Upper lobe of left lung (tissue), 6 donors: ENCODE data around the gene GTPBP6. TPM values are rescaled to one million over a fixed set of nuclear protein-coding genes. Genes with fewer than 3 reads are reported as not detected.

Source experiments
- ATAC-seq, 2 donors: fragments of 200-7000 bp; cut with Tn5 transposase; one replicate each; pipeline ENCODE4 v1.9.1; 2022; ENCODE audit warnings: mild to moderate bottlenecking in 2 of 2, moderate library complexity in 2 of 2; ENCODE audit not compliant: low FRiP score in 2 of 2
- DNase-seq, 2 donors: peaks; one replicate each; pipeline ENCODE4 v3.0.0-alpha.2; 2019 to 2020
- H3K27ac ChIP-seq, 4 donors: fragments of 200-600 bp; sonication (generic); one replicate each; pipeline ENCODE4 v1.5.1; 2016 to 2019
- H3K27me3 ChIP-seq, 4 donors: fragments of 200-600 bp; sonication (generic); one replicate each; pipeline ENCODE4 v1.5.1; 2017 to 2019
- H3K36me3 ChIP-seq, 4 donors: fragments of 200-600 bp; sonication (generic); one replicate each; pipeline ENCODE4 v1.5.1; 2016 to 2019
- H3K4me1 ChIP-seq, 4 donors: fragments of 200-600 bp; sonication (generic); one replicate each; pipeline ENCODE4 v1.5.1; 2018 to 2019
- H3K4me3 ChIP-seq, 4 donors: fragments of 200-600 bp; sonication (generic); one replicate each; pipeline ENCODE4 v1.5.1; 2017 to 2019; ENCODE audit warnings: mild to moderate bottlenecking in 2 of 4, moderate library complexity in 1 of 4
- H3K9me3 ChIP-seq, 4 donors: fragments of 200-600 bp; sonication (generic); one replicate each; pipeline ENCODE4 v1.5.1; 2018 to 2019
- CTCF ChIP-seq, 6 experiments: fragments of 450-650 bp in 4 of 6; fragments of 200-600 bp in 2 of 6; sonication (generic) in 2 of 6; IDR thresholded peaks; one replicate each; pipeline ENCODE4 v1.5.1; 2016 to 2019; ENCODE audit warnings: antibody characterized with exemption in 6 of 6
- EP300 ChIP-seq, 4 donors: sonication (generic); formaldehyde crosslinking; IDR thresholded peaks; one replicate each; pipeline ENCODE4 v1.5.1; 2017; ENCODE audit warnings: antibody characterized with exemption in 4 of 4, control low read depth in 2 of 4
- POLR2A ChIP-seq, 4 donors: fragments of 450-650 bp; IDR thresholded peaks; one replicate each; pipeline ENCODE4 v1.5.1; 2016 to 2017; ENCODE audit warnings: antibody characterized with exemption in 4 of 4, mild to moderate bottlenecking in 2 of 4
- POLR2AphosphoS5 ChIP-seq, 2 donors: sonication (generic); formaldehyde crosslinking; IDR thresholded peaks; one replicate each; pipeline ENCODE4 v1.5.1; 2017; ENCODE audit warnings: antibody characterized with exemption in 2 of 2
- WGBS, 2 donors: methylation state at CpG; one replicate each; pipeline ENCODE4 v1.1.5; 2017 to 2018; 5-methylcytosine and 5-hydroxymethylcytosine counted together
- total RNA-seq, 6 donors: library from RNA; depleted of rRNA in 4 of 6; stranded (reverse); fragments of >200 nt in 4 of 6; gene quantifications; one replicate each; pipeline versions ENCODE4 v1.1.0 to v1.2.1, GENCODE V29; 2016 to 2021
- donor health status: DM: no; HTN: no; CAD: no; lungs with moderate emphysema.
- donor health status: DM: no; HTN: yes; CAD: no; lungs with severe emphysema.

GTPBP6 gene
- total RNA-seq, 6 donors from 2014 or later = 34.6 to 69.9 (median 61.0) TPM

DNA sequence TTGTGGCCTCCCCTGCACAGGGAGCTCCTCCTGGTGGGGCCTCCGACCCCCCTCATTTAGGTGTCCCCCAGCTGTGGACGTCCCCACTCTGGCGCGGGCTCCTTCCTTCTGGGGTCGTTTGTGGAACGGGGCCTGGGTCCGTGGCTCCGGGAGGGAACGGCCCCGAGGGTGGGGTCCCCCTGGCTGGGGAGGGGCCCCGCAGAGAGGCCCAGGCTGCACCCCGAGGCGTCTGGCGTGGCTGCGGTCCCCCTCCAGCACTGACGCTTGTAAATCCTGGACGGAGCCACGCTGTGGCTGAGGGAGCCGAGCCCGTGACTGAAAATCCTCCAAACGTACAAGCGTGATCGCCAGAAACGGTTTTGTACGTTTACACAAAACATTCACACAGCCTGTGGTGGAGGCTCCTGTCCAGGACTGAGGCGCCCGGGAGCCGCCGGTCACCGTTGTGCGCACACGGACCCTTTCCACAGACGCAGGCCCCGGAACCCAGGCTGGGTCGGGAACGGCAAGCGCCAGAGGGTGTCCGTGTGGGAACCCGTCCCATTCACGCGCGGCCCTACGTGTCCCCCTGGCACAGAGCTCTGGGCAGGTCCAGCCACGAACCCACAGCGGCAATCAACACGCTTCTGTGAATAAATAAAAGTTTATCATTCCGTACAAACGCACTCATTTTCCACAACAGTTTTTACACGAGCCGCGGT is 15.2 kb upstream of the GTPBP6 start:
- Histone ChIP-seq H3K4me3 (no peak overlapping the region), H3K9me3 (no peaks in the 10 kb centered on the region), H3K4me1 (peaks cover 7 to 14% (median 8%) of the 10 kb centered on the region in 4 donors), H3K36me3 (peaks cover 0 to 20% (median 4%) of the 10 kb centered on the region in 4 donors), H3K27me3 (peaks cover 0 to 15% (median 5%) of the 10 kb centered on the region in 4 donors), H3K27ac (no peak overlapping the region)
- ATAC-seq = peak in 1 of 2 donors; percentile 27
- TF ChIP-seq EP300 (IDR thresholded peaks at IDR 0.05) (no peak), POLR2A (IDR thresholded peaks at IDR 0.05) (no peak), POLR2AphosphoS5 (IDR thresholded peaks at IDR 0.05) (no peak), CTCF (IDR thresholded peaks at IDR 0.05) (no peak)
- 95 to 99% methylated on average over 30 to 42 of the region's 51 CpGs for WGBS, 2 donors
- DNase-seq = peak in 1 of 2 donors; percentile 71

DNA sequence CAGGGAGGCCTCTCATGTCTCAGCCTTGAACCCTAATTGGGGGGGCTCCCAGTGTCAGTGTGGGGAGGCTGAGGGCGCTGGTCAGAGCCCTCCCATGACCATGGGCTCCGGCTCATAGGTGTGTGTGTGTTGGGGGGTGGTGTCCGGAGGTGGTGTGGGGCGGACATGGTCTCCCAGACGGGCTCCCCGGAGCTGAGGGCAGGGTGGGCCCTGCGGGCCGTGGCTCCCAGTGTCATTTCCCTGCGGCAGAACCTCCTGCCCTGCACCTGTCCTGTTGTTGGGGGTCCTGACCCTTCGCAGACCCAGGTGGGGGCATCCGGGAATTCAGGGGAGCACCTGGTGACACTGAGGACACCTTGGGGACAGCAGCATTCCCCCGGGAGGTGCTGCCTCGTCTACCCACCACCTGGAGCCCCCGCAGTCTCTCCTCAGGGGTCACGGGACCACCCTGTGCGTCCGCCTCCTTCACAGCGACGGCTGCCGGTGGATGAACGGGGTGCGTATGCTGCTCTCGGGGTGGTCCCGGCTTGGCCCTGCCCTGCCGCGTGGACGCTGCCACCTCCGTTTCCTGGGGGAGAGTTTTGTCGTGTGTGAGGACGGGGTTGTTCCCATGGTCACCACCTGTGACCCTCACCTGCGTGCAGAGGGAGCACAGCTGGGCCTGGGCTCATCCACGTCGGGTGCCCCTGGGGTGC is 14.5 kb upstream of the GTPBP6 start:
- DNase-seq (peak in 1 of 2 donors; percentile 68), ATAC-seq (peak in 1 of 2 donors; percentile 20)
- H3K27ac ChIP-seq = no peak overlapping the region
- H3K27me3 ChIP-seq = peaks cover 0 to 15% (median 5%) of the 10 kb centered on the region in 4 donors
- WGBS, 2 donors = 90 to 98% methylated on average over 15 to 31 of the region's 33 CpGs
- H3K4me1 ChIP-seq = peaks cover 7 to 14% (median 8%) of the 10 kb centered on the region in 4 donors
- H3K36me3 ChIP-seq = peaks cover 0 to 17% (median 4%) of the 10 kb centered on the region in 4 donors
- H3K9me3 ChIP-seq = no peaks in the 10 kb centered on the region
- TF ChIP-seq CTCF (IDR thresholded peaks at IDR 0.05) (no peak), EP300 (IDR thresholded peaks at IDR 0.05) (no peak), POLR2AphosphoS5 (IDR thresholded peaks at IDR 0.05) (no peak), POLR2A (IDR thresholded peaks at IDR 0.05) (no peak)
- H3K4me3 ChIP-seq = no peak overlapping the region

GRCh38 chrX:332496-332860 is 13.9 kb upstream of the GTPBP6 start:
- Histone ChIP-seq H3K27me3 (peaks cover 0 to 15% (median 5%) of the 10 kb centered on the region in 4 donors), H3K9me3 (no peaks in the 10 kb centered on the region), H3K4me3 (no peak overlapping the region), H3K27ac (no peak overlapping the region), H3K36me3 (peaks cover 0 to 17% (median 4%) of the 10 kb centered on the region in 4 donors), H3K4me1 (peaks cover 7 to 14% (median 8%) of the 10 kb centered on the region in 4 donors)
- DNase-seq = peak in 1 of 2 donors; percentile 77
- ATAC-seq = no peak
- 99% methylated on average over 16 of the region's 23 CpGs; no CpG with 5 or more reads in 1 of the 2 donors for WGBS, 2 donors
- no peak for TF ChIP-seq CTCF (IDR thresholded peaks at IDR 0.05)
- no peak for TF ChIP-seq POLR2A (IDR thresholded peaks at IDR 0.05)
- TF ChIP-seq POLR2AphosphoS5 (IDR thresholded peaks at IDR 0.05) = no peak
- no peak for TF ChIP-seq EP300 (IDR thresholded peaks at IDR 0.05)

- WGBS, 2 donors = 43 to 65% methylated on average over 19 to 28 of the region's 35 CpGs
- peak in 1 of 2 donors; percentile 78 for DNase-seq
- TF ChIP-seq CTCF (IDR thresholded peaks at IDR 0.05) = no peak
- TF ChIP-seq EP300 (IDR thresholded peaks at IDR 0.05) = no peak
- TF ChIP-seq POLR2A (IDR thresholded peaks at IDR 0.05) = no peak
- no peak for TF ChIP-seq POLR2AphosphoS5 (IDR thresholded peaks at IDR 0.05)
- peaks cover 0 to 15% (median 5%) of the 10 kb centered on the region in 4 donors for H3K27me3 ChIP-seq
- no peaks in the 10 kb centered on the region for H3K9me3 ChIP-seq
- peaks cover 7 to 14% (median 8%) of the 10 kb centered on the region in 4 donors for H3K4me1 ChIP-seq
- H3K4me3 ChIP-seq = peak overlapping the region in 1 of 4 donors; percentile 18
- no peak overlapping the region for H3K27ac ChIP-seq
- ATAC-seq = no peak
- H3K36me3 ChIP-seq = peaks cover 0 to 17% (median 4%) of the 10 kb centered on the region in 4 donors
Observed at GRCh38 chrX:331825-332495, 13.4 kb upstream of the GTPBP6 start.
